ENCODE measurements around the gene MCRIP1. TPM values are rescaled to one million over a fixed set of nuclear protein-coding genes. Genes with fewer than 3 reads are reported as not detected.

The MCRIP1 gene
- total RNA-seq, 1 donor from 2014 or later = 106 TPM

DNA sequence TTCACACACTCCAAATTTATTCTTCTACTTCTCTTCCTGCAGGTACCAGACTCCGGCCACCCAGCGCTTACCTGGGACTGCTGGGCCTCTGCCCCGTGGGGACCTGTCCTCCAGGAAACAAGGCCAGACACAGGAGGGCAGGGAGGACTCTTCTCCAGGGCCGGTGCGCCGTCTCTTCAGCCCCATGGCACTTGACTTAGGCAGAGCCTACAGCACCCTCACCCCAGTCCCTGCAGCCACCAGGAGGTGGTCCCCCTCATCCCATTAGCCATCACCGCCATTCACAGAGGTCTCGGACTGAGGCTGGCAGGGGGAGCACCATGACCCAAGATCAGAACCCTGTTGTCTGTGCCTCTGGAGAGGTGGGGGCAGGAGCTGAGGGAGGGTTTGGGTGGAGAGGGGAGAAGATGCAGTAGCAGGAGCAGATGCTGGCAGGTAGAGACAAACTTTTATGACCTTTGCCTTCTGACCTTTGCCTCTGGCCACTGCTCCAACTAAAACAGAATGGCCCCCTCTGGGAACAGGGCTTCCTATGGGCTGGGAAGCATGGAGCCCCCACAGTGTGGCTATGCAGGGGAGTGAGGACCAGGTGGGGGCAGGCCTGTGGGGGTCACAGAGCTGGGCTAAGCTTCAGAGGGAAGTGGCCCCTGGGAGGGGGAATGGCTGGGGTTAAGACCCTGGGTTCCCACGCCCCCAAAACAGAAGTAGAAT, 30.9 kb downstream of the MCRIP1 start:
- Histone ChIP-seq H4K20me1 (ENCODE audit: insufficient read depth, low read length) (no peaks in the 10 kb centered on the region), H3K27me3 (ENCODE audit: insufficient read depth, low read length) (peaks cover 34% of the 10 kb centered on the region), H3K9me3 (ENCODE audit: insufficient read depth, low read depth, low read length) (no peaks in the 10 kb centered on the region), H3K36me3 (ENCODE audit: insufficient read depth, low read length) (no peaks in the 10 kb centered on the region), H3K4me2 (ENCODE audit: low read length) (no peak overlapping the region), H3K27ac (ENCODE audit: low read depth, low read length) (no peak overlapping the region), H3K9ac (ENCODE audit: low read length) (no peak overlapping the region), H3K79me2 (ENCODE audit: insufficient read depth, low read length) (no peaks in the 10 kb centered on the region), H3K4me3 (ENCODE audit: insufficient read depth, low read depth, low read length) (no peak overlapping the region), H3K4me1 (ENCODE audit: insufficient read depth, low read length) (no peaks in the 10 kb centered on the region), H2AFZ (ENCODE audit: low read depth, low read length) (no peak overlapping the region)
- no peak overlapping the region for H3K27ac Mint-ChIP-seq (ENCODE audit: unreplicated experiment)
- no peak overlapping the region for H3K4me3 Mint-ChIP-seq (ENCODE audit: unreplicated experiment)
- DNase-seq (ENCODE audit: low read depth) (no peak), FAIRE-seq (no peak)
- H3K4me1 Mint-ChIP-seq (ENCODE audit: low read depth, unreplicated experiment) = no peaks in the 10 kb centered on the region
- TF ChIP-seq, protein P1, sequence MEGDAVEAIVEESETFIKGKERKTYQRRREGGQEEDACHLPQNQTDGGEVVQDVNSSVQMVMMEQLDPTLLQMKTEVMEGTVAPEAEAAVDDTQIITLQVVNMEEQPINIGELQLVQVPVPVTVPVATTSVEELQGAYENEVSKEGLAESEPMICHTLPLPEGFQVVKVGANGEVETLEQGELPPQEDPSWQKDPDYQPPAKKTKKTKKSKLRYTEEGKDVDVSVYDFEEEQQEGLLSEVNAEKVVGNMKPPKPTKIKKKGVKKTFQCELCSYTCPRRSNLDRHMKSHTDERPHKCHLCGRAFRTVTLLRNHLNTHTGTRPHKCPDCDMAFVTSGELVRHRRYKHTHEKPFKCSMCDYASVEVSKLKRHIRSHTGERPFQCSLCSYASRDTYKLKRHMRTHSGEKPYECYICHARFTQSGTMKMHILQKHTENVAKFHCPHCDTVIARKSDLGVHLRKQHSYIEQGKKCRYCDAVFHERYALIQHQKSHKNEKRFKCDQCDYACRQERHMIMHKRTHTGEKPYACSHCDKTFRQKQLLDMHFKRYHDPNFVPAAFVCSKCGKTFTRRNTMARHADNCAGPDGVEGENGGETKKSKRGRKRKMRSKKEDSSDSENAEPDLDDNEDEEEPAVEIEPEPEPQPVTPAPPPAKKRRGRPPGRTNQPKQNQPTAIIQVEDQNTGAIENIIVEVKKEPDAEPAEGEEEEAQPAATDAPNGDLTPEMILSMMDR (IDR thresholded peaks at IDR 0.05; ENCODE audit: insufficient read depth, low read depth, low read length) = no peak
- TF ChIP-seq EZH2 (IDR thresholded peaks at IDR 0.05; ENCODE audit: insufficient read depth, low read length) = no peak
- H3K36me3 Mint-ChIP-seq (ENCODE audit: low read depth, unreplicated experiment) = peaks cover 3% of the 10 kb centered on the region
- peaks cover 6% of the 10 kb centered on the region for H3K9me3 Mint-ChIP-seq (ENCODE audit: unreplicated experiment)
- peaks cover 48% of the 10 kb centered on the region for H3K27me3 Mint-ChIP-seq (ENCODE audit: low read depth, unreplicated experiment)

DNA sequence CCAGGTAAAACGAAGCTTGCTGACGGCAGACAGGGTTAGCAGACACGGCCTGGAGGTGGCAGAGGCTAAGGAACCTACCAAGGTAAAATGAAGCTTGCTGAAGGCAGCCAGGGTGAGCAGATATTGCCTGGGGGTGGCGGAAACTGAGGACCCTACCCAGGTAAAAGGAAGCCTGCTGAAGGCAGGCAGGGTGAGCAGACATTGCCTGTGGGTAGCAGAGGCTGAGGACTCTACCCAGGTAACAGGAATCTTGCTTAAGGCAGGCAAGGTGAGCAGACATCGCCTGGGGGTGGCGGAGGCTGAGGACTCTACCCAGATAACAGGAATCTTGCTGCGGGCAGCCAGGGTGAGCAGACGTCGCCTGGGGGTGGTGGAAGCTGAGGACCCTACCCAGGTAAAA, 31.8 kb downstream of the MCRIP1 start:
- Histone ChIP-seq H3K4me3 (ENCODE audit: insufficient read depth, low read depth, low read length) (no peak overlapping the region), H3K36me3 (ENCODE audit: insufficient read depth, low read length) (no peaks in the 10 kb centered on the region), H4K20me1 (ENCODE audit: insufficient read depth, low read length) (no peaks in the 10 kb centered on the region), H3K9me3 (ENCODE audit: insufficient read depth, low read depth, low read length) (no peaks in the 10 kb centered on the region), H2AFZ (ENCODE audit: low read depth, low read length) (no peak overlapping the region), H3K27ac (ENCODE audit: low read depth, low read length) (no peak overlapping the region), H3K27me3 (ENCODE audit: insufficient read depth, low read length) (peaks cover 31% of the 10 kb centered on the region), H3K9ac (ENCODE audit: low read length) (no peak overlapping the region), H3K79me2 (ENCODE audit: insufficient read depth, low read length) (no peaks in the 10 kb centered on the region), H3K4me2 (ENCODE audit: low read length) (no peak overlapping the region), H3K4me1 (ENCODE audit: insufficient read depth, low read length) (no peaks in the 10 kb centered on the region)
- H3K36me3 Mint-ChIP-seq (ENCODE audit: low read depth, unreplicated experiment) = peaks cover 3% of the 10 kb centered on the region
- TF ChIP-seq EZH2 (IDR thresholded peaks at IDR 0.05; ENCODE audit: insufficient read depth, low read length) = no peak
- TF ChIP-seq, protein P1 (IDR thresholded peaks at IDR 0.05; ENCODE audit: insufficient read depth, low read depth, low read length) = no peak
- no peak overlapping the region for H3K4me3 Mint-ChIP-seq (ENCODE audit: unreplicated experiment)
- DNase-seq (ENCODE audit: low read depth) (no peak), FAIRE-seq (no peak)
- H3K4me1 Mint-ChIP-seq (ENCODE audit: low read depth, unreplicated experiment) = no peaks in the 10 kb centered on the region
- peaks cover 6% of the 10 kb centered on the region for H3K9me3 Mint-ChIP-seq (ENCODE audit: unreplicated experiment)
- peaks cover 44% of the 10 kb centered on the region for H3K27me3 Mint-ChIP-seq (ENCODE audit: low read depth, unreplicated experiment)
- no peak overlapping the region for H3K27ac Mint-ChIP-seq (ENCODE audit: unreplicated experiment)

DNA sequence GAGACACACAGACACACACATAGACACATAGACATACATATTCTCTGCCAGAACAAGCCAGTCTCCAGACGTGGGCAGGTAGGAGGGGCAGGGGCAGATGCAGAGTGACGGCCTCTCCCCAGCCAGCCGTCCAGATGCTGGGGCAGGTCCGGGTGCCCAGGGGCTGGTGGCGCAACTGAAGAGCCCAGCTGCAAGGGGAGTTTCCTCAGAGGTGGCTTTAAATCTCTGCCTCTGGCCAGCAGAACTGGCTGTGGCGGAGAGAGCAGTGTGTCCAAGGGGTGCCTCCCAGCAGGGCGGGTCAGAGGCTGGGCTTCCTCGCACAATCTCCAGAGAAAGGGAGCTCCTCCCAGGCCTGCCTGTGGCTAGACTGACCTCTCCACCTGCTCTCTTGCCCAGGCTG, 38.6 kb downstream of the MCRIP1 start:
- H3K4me3 Mint-ChIP-seq (ENCODE audit: unreplicated experiment) = no peak overlapping the region
- TF ChIP-seq, protein P1 (IDR thresholded peaks at IDR 0.05; ENCODE audit: insufficient read depth, low read depth, low read length) = no peak
- H3K4me3 ChIP-seq (ENCODE audit: insufficient read depth, low read depth, low read length) = no peak overlapping the region
- no peak overlapping the region for H3K4me2 ChIP-seq (ENCODE audit: low read length)
- no peak overlapping the region for H3K27ac ChIP-seq (ENCODE audit: low read depth, low read length)
- H3K27me3 ChIP-seq (ENCODE audit: insufficient read depth, low read length) = no peaks in the 10 kb centered on the region
- H3K27me3 Mint-ChIP-seq (ENCODE audit: low read depth, unreplicated experiment) = peaks cover 4% of the 10 kb centered on the region
- no peaks in the 10 kb centered on the region for H3K79me2 ChIP-seq (ENCODE audit: insufficient read depth, low read length)
- no peak overlapping the region for H3K27ac Mint-ChIP-seq (ENCODE audit: unreplicated experiment)
- DNase-seq (ENCODE audit: low read depth) (no peak), FAIRE-seq (no peak)
- H2AFZ ChIP-seq (ENCODE audit: low read depth, low read length) = no peak overlapping the region
- H3K9me3 ChIP-seq (ENCODE audit: insufficient read depth, low read depth, low read length) = peaks cover 5% of the 10 kb centered on the region
- H3K4me1 Mint-ChIP-seq (ENCODE audit: low read depth, unreplicated experiment) = no peaks in the 10 kb centered on the region
- no peaks in the 10 kb centered on the region for H3K36me3 Mint-ChIP-seq (ENCODE audit: low read depth, unreplicated experiment)
- no peaks in the 10 kb centered on the region for H3K36me3 ChIP-seq (ENCODE audit: insufficient read depth, low read length)
- H3K4me1 ChIP-seq (ENCODE audit: insufficient read depth, low read length) = no peaks in the 10 kb centered on the region
- H3K9me3 Mint-ChIP-seq (ENCODE audit: unreplicated experiment) = peaks cover under 1% of the 10 kb centered on the region
- H4K20me1 ChIP-seq (ENCODE audit: insufficient read depth, low read length) = no peaks in the 10 kb centered on the region
- H3K9ac ChIP-seq (ENCODE audit: low read length) = no peak overlapping the region

Data from astrocyte (in vitro differentiated cells and primary cell).